NCI-H146 treated with DMSO at 0.1 percent for 48 hours (cell line): ENCODE results near the gene DENND4B.
"Not testable (repeated sequence)": the region's sequence is repeated elsewhere in the genome, so short reads cannot be mapped to it uniquely, and the experiment has no call there.

Source experiments
- DNase-seq: peaks from one replicate; lab custom pipeline; 2025; ENCODE audit not compliant: unreplicated experiment; lab: John Stamatoyannopoulos, UW

The DENND4B gene

GRCh38 chr1:153929426-153929825 is 17.1 kb downstream of the DENND4B start:
- DNase-seq: no peak

DNA sequence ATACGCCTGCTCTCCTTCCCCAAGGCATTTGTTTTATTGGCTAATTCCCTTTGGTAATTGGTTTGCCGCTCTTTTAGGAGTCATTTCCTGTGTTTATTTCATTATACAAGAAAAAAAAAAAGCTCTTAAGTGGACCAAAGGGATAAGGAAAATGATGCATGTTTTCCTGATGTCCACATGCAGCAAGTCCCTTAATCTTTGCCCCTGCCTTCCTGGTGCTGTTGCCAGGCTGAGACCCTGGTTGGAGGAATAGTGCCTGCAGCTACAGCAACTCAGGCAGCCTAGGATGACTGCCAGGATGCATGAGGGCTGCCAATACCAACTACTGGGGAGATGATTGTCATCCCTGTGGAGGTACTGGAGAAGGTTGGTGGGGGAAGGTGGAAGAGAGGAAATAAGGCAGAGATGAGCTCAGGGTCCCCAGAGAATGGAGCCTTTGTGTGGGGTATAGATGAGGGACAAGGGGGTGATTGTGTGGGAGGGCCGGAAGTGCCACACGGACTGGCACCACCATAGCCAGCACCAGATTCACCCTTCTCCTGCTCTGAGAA is 17.7 kb downstream of the DENND4B start:
- no peak for DNase-seq

GRCh38 chr1:153928245-153928644 is 18.3 kb downstream of the DENND4B start:
- no peak for DNase-seq

- no peak for DNase-seq
These were observed 20.1 kb downstream of the DENND4B start for GRCh38 chr1:153926405-153926804.

GRCh38 chr1:153922972-153923925 is 23.3 kb downstream of the DENND4B start, which contains the start of gene GATAD2B:
Gene GATAD2B (minus strand): TSS chr1:153922972. CDS start chr1:153828347, 94,625 bp downstream.
- DNase-seq: peak; percentile 98

- DNase-seq: peak; percentile 65
These were observed 24.2 kb downstream of the DENND4B start for GRCh38 chr1:153922076-153922971.

DNA sequence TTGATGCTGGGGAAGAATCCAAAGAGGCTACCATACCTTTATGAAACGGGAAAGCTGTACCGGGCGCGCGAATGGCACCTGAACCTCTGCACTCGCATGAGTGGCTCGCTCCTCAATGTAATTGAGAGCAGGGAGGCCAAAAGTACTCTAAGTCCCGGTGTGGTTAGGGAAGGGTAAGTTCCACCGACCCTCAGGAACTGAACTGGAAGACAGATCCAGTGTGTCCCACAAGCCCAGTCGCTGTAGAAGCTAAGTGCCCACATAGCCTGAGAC is 24.8 kb downstream of the DENND4B start:
- no peak for DNase-seq

DNA sequence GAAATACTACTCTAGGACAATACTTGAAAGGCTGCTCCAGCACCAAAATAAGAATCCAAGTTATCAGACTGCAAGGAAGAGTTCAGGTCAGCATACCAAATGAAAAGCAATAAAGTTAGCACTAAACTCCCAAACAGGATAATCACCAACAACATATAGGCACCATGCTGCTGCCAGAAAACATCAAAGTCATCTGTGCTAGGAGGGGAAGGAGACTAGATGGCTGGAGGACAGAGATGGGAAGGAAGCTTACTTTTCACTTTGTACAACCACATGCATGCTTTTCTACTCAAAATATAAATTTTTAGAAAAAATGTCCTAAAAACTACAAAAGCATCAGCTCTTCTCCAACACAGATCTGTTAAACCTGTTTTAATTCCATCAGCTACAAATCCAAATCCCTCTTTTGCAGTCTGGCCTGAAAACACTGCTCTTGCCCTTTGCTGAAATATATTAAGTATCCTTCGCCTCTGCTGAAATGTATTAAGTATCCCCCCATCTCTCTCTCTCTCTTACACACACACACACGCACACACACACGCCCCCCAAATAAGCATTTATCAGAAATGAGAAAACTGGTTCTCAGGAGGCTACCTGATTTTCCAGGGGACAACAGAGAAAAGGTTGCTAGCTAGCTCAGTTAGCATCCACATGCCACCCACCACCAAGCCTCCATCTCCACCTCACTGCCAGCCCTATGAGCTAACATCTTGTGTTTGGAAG is 25.3 kb downstream of the DENND4B start:
- no peak for DNase-seq

GRCh38 chr1:153919876-153920852 is 26.4 kb downstream of the DENND4B start:
- no peak for DNase-seq

DNA sequence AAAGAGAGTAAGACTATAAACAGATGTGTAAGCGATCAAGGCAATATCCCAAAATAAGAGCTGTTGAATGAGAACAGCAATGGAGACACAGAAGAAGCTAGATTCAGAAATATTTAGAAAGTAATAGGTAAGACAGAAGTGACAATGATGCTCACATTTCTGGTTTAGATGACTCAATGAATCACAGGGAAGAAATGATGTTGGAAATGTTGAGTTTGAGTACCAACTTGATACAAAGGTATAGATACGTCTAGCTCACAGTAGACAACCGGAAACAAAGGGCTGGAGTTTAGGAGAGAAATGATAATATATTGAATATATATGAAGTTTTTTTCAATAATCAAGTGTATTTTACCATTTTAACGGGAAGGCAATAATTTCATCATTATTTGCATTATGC is 30.2 kb downstream of the DENND4B start:
- no peak for DNase-seq

GRCh38 chr1:153912349-153912748 is 34.2 kb downstream of the DENND4B start:
- no peak for DNase-seq

DNA sequence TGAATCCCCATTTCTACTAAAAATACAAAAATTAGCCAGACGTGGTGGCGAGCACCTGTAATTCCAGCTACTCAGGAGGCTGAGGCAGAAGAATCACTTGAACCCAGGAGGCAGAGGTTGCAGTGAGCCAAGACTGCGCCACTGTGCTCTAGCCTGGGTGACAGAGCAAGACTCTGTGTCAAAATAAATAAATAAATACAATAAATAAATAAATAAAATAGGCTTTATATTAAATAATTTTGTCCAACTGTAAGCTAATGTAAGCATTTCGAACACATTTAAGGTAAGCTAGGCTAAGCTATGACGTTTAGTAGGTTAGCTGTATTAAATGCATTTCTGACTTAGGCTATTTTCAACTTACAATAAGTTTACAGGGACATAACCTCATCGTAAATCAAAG is 36.0 kb downstream of the DENND4B start:
- DNase-seq: not testable (repeated sequence)

GRCh38 chr1:153908071-153908470 is 38.4 kb downstream of the DENND4B start:
- no peak for DNase-seq

- no peak for DNase-seq
These were observed 39.4 kb downstream of the DENND4B start for GRCh38 chr1:153907134-153907533.

GRCh38 chr1:153906396-153906795 is 40.1 kb downstream of the DENND4B start:
- no peak for DNase-seq

DNA sequence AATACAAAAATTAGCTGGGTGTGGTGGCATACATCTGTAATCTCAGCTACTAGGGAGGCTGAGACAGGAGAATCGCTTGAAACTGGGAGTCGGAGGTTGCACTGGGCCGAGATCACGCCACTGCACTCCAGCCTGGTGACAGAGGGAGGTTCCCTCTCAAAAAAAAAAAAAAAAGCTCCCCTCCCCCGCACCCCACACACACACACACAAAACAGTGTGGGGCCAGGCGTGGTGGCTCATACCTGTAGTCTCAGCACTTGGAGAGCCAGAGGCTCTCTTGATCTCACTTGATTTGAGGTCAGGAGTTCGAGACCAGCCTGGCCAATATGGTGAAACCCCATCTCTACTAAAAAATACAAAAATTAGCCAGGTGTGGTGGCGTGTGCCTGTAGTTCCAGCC is 40.6 kb downstream of the DENND4B start:
- DNase-seq: not testable (repeated sequence)

- DNase-seq: no peak
These were observed 42.6 kb downstream of the DENND4B start for GRCh38 chr1:153903841-153904455.

DNA sequence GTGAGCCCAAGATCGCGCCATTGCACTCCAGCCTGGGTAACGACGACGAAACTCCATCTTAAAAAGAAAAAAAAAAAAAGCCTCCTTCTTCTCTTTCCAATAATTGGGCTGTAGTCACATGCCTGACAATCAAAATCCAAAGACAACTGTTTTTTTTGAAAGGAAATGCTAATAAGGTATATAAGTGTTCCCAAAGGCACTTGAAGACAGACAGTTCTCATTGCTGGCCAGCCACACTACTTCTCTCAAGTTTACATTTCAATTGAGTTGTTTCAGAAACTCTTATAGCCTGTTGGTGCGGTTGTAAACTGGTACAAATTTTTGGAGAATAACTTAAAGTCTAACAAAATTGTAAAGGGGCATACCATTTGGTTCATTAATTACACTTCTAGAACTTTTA is 47.0 kb downstream of the DENND4B start:
- no peak for DNase-seq

DNA sequence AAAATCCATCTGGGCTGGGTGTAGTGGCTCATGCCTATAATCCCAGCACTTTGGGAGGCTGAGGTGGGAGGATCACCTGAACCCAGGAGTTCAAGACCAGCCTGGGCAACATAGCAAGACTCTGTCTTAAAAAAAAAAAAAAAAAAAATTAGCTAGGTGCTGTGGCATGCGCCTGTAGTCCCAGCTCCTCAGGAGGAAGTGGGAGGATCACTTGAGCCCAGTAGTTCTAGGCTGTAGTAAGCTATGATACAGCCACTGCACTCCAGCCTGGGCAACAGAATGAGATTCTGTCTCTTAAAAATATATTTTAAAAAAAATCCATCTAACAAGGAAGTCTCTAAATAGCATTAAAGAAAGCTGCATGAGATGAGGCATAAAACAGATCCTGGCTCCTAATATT is 50.7 kb downstream of the DENND4B start:
- not testable (repeated sequence) for DNase-seq
